ENCODE results near the gene ENO2.
A peak's percentile ranks its signal among the peaks of the same experiment; 100 is the strongest.

Gene ENO2

GRCh38 chr12:6925540-6926279, 11.3 kb downstream of the ENO2 start:
- Histone ChIP-seq H4K20me1 (ENCODE audit: insufficient read depth, low read length) (no peaks in the 10 kb centered on the region), H3K27ac (ENCODE audit: low read length) (no peak overlapping the region), H3K27me3 (ENCODE audit: low read depth, low read length) (no peaks in the 10 kb centered on the region), H3K4me1 (ENCODE audit: low read length) (peaks cover 37% of the 10 kb centered on the region), H3K4me2 (ENCODE audit: low read length) (no peak overlapping the region), H3K9ac (ENCODE audit: low read length) (no peak overlapping the region), H2AFZ (ENCODE audit: low read depth, low read length) (no peak overlapping the region), H3K36me3 (replicated peaks; ENCODE audit: low read depth, low read length) (peaks cover 21% of the 10 kb centered on the region), H3K9me3 (ENCODE audit: insufficient read depth, low read length) (no peaks in the 10 kb centered on the region), H3K4me3 (ENCODE audit: low read length) (no peak overlapping the region), H3K79me2 (ENCODE audit: low read length) (peaks cover 33% of the 10 kb centered on the region)
- TF ChIP-seq EZH2phosphoT487 (IDR thresholded peaks at IDR 0.05; ENCODE audit: low read depth) = no peak
- no peak for TF ChIP-seq CTCF (IDR thresholded peaks at IDR 0.05; ENCODE audit: low read depth, low read length)

- H3K27me3 ChIP-seq (ENCODE audit: low read depth, low read length) = no peaks in the 10 kb centered on the region
- no peaks in the 10 kb centered on the region for H4K20me1 ChIP-seq (ENCODE audit: insufficient read depth, low read length)
- H2AFZ ChIP-seq (ENCODE audit: low read depth, low read length) = peak within 1 kb of the TSS; percentile 99
- H3K79me2 ChIP-seq (ENCODE audit: low read length) = peaks cover 39% of the 10 kb centered on the region
- peak within 1 kb of the TSS; percentile 66 for H3K27ac ChIP-seq (ENCODE audit: low read length)
- peak within 1 kb of the TSS; percentile 95 for H3K4me2 ChIP-seq (ENCODE audit: low read length)
- H3K4me1 ChIP-seq (ENCODE audit: low read length) = peaks cover 29% of the 10 kb centered on the region
- TF ChIP-seq EZH2phosphoT487 (IDR thresholded peaks at IDR 0.05; ENCODE audit: low read depth) = no peak
- TF ChIP-seq CTCF (IDR thresholded peaks at IDR 0.05; ENCODE audit: low read depth, low read length) = no peak
- peaks cover 10% of the 10 kb centered on the region for H3K36me3 ChIP-seq (replicated peaks; ENCODE audit: low read depth, low read length)
- peak within 1 kb of the TSS; percentile 100 for H3K4me3 ChIP-seq (ENCODE audit: low read length)
- H3K9me3 ChIP-seq (ENCODE audit: insufficient read depth, low read length) = no peaks in the 10 kb centered on the region
- peak within 1 kb of the TSS; percentile 96 for H3K9ac ChIP-seq (ENCODE audit: low read length)
Measured at GRCh38 chr12:6927379-6928021, 13.1 kb downstream of the ENO2 start, which contains the start of gene ATN1. Gene ATN1 (plus strand): TSS chr12:6927959. CDS start chr12:6934002, 6,043 bp downstream.

- Histone ChIP-seq H3K4me3 (ENCODE audit: low read length) (peak overlapping the region; percentile 100), H2AFZ (ENCODE audit: low read depth, low read length) (no peak overlapping the region), H3K4me2 (ENCODE audit: low read length) (peak overlapping the region; percentile 94)
Measured at GRCh38 chr12:6928022-6928702, 13.8 kb downstream of the ENO2 start.

More at GRCh38 chr12:6928022-6928702, 13.8 kb downstream of the ENO2 start:
- H3K4me1 ChIP-seq (ENCODE audit: low read length) = peaks cover 25% of the 10 kb centered on the region
- TF ChIP-seq EZH2phosphoT487 (IDR thresholded peaks at IDR 0.05; ENCODE audit: low read depth) = no peak
- no peak for TF ChIP-seq CTCF (IDR thresholded peaks at IDR 0.05; ENCODE audit: low read depth, low read length)
- H3K27ac ChIP-seq (ENCODE audit: low read length) = 0 out of 2 replicates have a peak overlapping the region, but pooled peaks have one; percentile 5
- H3K27me3 ChIP-seq (ENCODE audit: low read depth, low read length) = no peaks in the 10 kb centered on the region
- no peaks in the 10 kb centered on the region for H4K20me1 ChIP-seq (ENCODE audit: insufficient read depth, low read length)
- peak overlapping the region; percentile 96 for H3K9ac ChIP-seq (ENCODE audit: low read length)
- H3K36me3 ChIP-seq (replicated peaks; ENCODE audit: low read depth, low read length) = peaks cover 10% of the 10 kb centered on the region
- no peaks in the 10 kb centered on the region for H3K9me3 ChIP-seq (ENCODE audit: insufficient read depth, low read length)
- peaks cover 42% of the 10 kb centered on the region for H3K79me2 ChIP-seq (ENCODE audit: low read length)

All from OCI-LY3 (cell line).